HepG2 (cell line): ENCODE measurements around the gene OR9A2. TPM values are rescaled to one million over a fixed set of nuclear protein-coding genes. Genes with fewer than 3 reads are reported as not detected.

Source experiments
- ATAC-seq: fragments of 200-7000 bp; cut with Tn5 transposase; 3 replicates; pipeline ENCODE4 v1.9.1; 2020; ENCODE audit warnings: mild to moderate bottlenecking, moderate library complexity
- BruUV-seq: library from RNA; stranded (reverse); fragments of 400-500 nt; replicated peaks from 2 replicates; lab custom pipeline; 2021; lab: Mats Ljungman, UMichigan
- CTCF ChIA-PET: fragments of 300-600 bp; formaldehyde crosslinking; extraction: SDS; loops from one replicate; lab custom pipeline; 2021; ENCODE audit warnings: low total read pairs, inconsistent platforms, low intra/inter-chr PET ratio; lab: Yijun Ruan, JAX
- POLR2A ChIA-PET: fragments of 350-600 bp; sonication (Branson Sonifier 250); formaldehyde crosslinking; loops from one replicate; lab custom pipeline; 2020; ENCODE audit warnings: antibody characterized with exemption, inconsistent platforms; lab: Yijun Ruan, JAX
- DNase-seq: peaks from one replicate; pipeline ENCODE4 v3.0.0-alpha.2; 2015; ENCODE audit warnings: low spot score
- FAIRE-seq: peaks from 3 replicates; lab custom pipeline; 2011; peaks lifted over from hg19 to GRCh38; lab: Jason Lieb, UNC
- H2AFZ ChIP-seq: one replicate; pipeline ENCODE4 v1.6.1; 2011; ENCODE audit warnings: low read length, inconsistent platforms
- H3K27ac ChIP-seq: fragments of 300-600 bp; 3 replicates; pipeline ENCODE4 v1.8.0; 2011; ENCODE audit warnings: mixed run types, mild to moderate bottlenecking, mixed read lengths, low read length, inconsistent platforms; ENCODE audit not compliant: insufficient read depth; ENCODE audit errors: extremely low read length
- H3K27me3 ChIP-seq, 2 experiments: fragments of 200-600 bp in 1 of 2; 2 replicates in 1 of 2; 3 replicates in 1 of 2; pipeline versions ENCODE4 v1.6.0 to v1.8.0; 2011; ENCODE audit warnings: low read length in 2 of 2, mild to moderate bottlenecking in 2 of 2, moderate library complexity in 2 of 2, inconsistent platforms in 1 of 2; ENCODE audit not compliant: insufficient read depth in 2 of 2, control insufficient read depth in 1 of 2
- H3K36me3 ChIP-seq, 2 experiments: fragments of 200-600 bp in 1 of 2; replicated peaks in 1 of 2; 2 replicates in 1 of 2; 3 replicates in 1 of 2; pipeline versions ENCODE4 v1.5.1 to v1.8.0; 2011; ENCODE audit warnings: low read length in 2 of 2, inconsistent platforms in 1 of 2; ENCODE audit not compliant: insufficient read depth in 2 of 2, control insufficient read depth in 1 of 2
- H3K4me1 ChIP-seq: 2 replicates; pipeline ENCODE4 v1.5.1; 2012; ENCODE audit warnings: low read length, inconsistent platforms; ENCODE audit not compliant: insufficient read depth
- H3K4me2 ChIP-seq: 2 replicates; pipeline ENCODE4 v1.6.0; 2011; ENCODE audit warnings: low read depth, low read length, inconsistent platforms
- H3K4me3 ChIP-seq, 3 experiments: fragments of 200-600 bp in 1 of 3; sonication (generic), shearing (Covaris generic) in 1 of 3; replicated peaks in 1 of 3; 2 replicates each; pipeline ENCODE4 v1.5.1; 2011 to 2016; ENCODE audit warnings: low read length in 3 of 3, inconsistent platforms in 2 of 3, low read depth in 2 of 3, mild to moderate bottlenecking in 2 of 3, control low read depth in 1 of 3, mixed read lengths in 1 of 3; ENCODE audit not compliant: insufficient read depth in 1 of 3
- H3K79me2 ChIP-seq: one replicate; pipeline ENCODE4 v1.6.1; 2011; ENCODE audit warnings: low read length, inconsistent platforms; ENCODE audit not compliant: insufficient read depth
- H3K9ac ChIP-seq: 2 replicates; pipeline ENCODE4 v1.6.0; 2011; ENCODE audit warnings: mild to moderate bottlenecking, low read depth, low read length, inconsistent platforms; ENCODE audit not compliant: insufficient read depth
- H3K9me3 ChIP-seq: 2 replicates; pipeline ENCODE4 v1.5.1; 2012; ENCODE audit warnings: mild to moderate bottlenecking, low read length
- H4K20me1 ChIP-seq: 2 replicates; pipeline ENCODE4 v1.6.0; 2011; ENCODE audit warnings: inconsistent platforms, mild to moderate bottlenecking, low read length, moderate library complexity; ENCODE audit not compliant: insufficient read depth
- DNMT3B ChIP-seq: conservative IDR thresholded peaks from 2 replicates; pipeline ENCODE4 v1.6.1; 2016; ENCODE audit warnings: missing biosample characterization, control low read depth
- ELF1 ChIP-seq: sonication (generic); formaldehyde crosslinking; IDR thresholded peaks from 2 replicates; pipeline ENCODE4 v1.4.0; 2020; ENCODE audit warnings: missing genetic modification reagents
- ETV5 ChIP-seq: IDR thresholded peaks from 2 replicates; pipeline ENCODE4 v1.6.1; 2018; ENCODE audit warnings: missing biosample characterization, missing genetic modification reagents, inconsistent platforms, borderline replicate concordance
- HDAC2 ChIP-seq: sonication (generic); formaldehyde crosslinking; IDR thresholded peaks from 2 replicates; pipeline ENCODE4 v1.4.0; 2020; ENCODE audit warnings: missing genetic modification reagents
- KLF12 ChIP-seq: sonication (generic); formaldehyde crosslinking; IDR thresholded peaks from 2 replicates; pipeline ENCODE4 v1.4.0; 2020; ENCODE audit warnings: missing genetic modification reagents, borderline replicate concordance
- MEIS2 ChIP-seq: sonication (generic); formaldehyde crosslinking; IDR thresholded peaks from 2 replicates; pipeline ENCODE4 v1.9.0; 2021; ENCODE audit warnings: mild to moderate bottlenecking, missing genetic modification reagents
- MTF2 ChIP-seq: sonication (generic); formaldehyde crosslinking; IDR thresholded peaks from 2 replicates; pipeline ENCODE4 v1.5.0; 2020; ENCODE audit warnings: missing genetic modification reagents, borderline replicate concordance
- NFIB ChIP-seq: sonication (generic); formaldehyde crosslinking; IDR thresholded peaks from 2 replicates; pipeline ENCODE4 v1.9.0; 2021; ENCODE audit warnings: missing genetic modification reagents, mild to moderate bottlenecking, borderline replicate concordance
- PAXIP1 ChIP-seq: sonication (generic); formaldehyde crosslinking; conservative IDR thresholded peaks from 2 replicates; pipeline ENCODE4 v1.4.0; 2020; ENCODE audit warnings: mild to moderate bottlenecking, missing genetic modification reagents, moderate library complexity
- SRSF4 ChIP-seq: fragments of 200-400 bp; formaldehyde crosslinking; IDR thresholded peaks from one replicate; pipeline ENCODE4 v1.6.1; 2018; ENCODE audit warnings: mild to moderate bottlenecking, low read depth, low read length, moderate library complexity; ENCODE audit not compliant: poor library complexity, severe bottlenecking
- TEAD2 ChIP-seq: sonication (generic); formaldehyde crosslinking; IDR thresholded peaks from 2 replicates; pipeline ENCODE4 v1.9.0; 2021; ENCODE audit warnings: missing genetic modification reagents
- XBP1 ChIP-seq: sonication (generic); formaldehyde crosslinking; IDR thresholded peaks from 2 replicates; pipeline ENCODE4 v1.5.0; 2020; ENCODE audit warnings: missing genetic modification reagents
- ZNF253 ChIP-seq: sonication (generic); formaldehyde crosslinking; IDR thresholded peaks from 2 replicates; pipeline ENCODE4 v1.8.0; 2022; ENCODE audit warnings: mild to moderate bottlenecking, missing genetic modification reagents, borderline replicate concordance
- ZNF773 ChIP-seq: sonication (generic); formaldehyde crosslinking; IDR thresholded peaks from 2 replicates; pipeline ENCODE4 v1.4.0; 2020; ENCODE audit warnings: missing genetic modification reagents, borderline replicate concordance
- ZNF781 ChIP-seq: sonication (generic); formaldehyde crosslinking; IDR thresholded peaks from 2 replicates; pipeline ENCODE4 v1.5.1; 2020; ENCODE audit warnings: borderline replicate concordance, mild to moderate bottlenecking, missing genetic modification reagents; ENCODE audit errors: not compliant biosample characterization
- WGBS: methylation state at CpG from one replicate; pipeline ENCODE4 v1.1.6; 2017; ENCODE audit warnings: low lambda C conversion rate; 5-methylcytosine and 5-hydroxymethylcytosine counted together
- in situ Hi-C: cut with HindIII; loops from 2 replicates; pipeline ENCODE4 v1.10.0; 2017; ENCODE audit warnings: low pct_unique_long_range_greater_than_20kb; ENCODE audit not compliant: extremely low pct_ligation_motif_present
- intact Hi-C: fragments of 100-400 bp; cut with micrococcal nuclease; formaldehyde crosslinking; loops from one replicate; pipeline ENCODE4 v1.10.0; 2022; ENCODE audit not compliant: unreplicated experiment
- polyA plus RNA-seq, 8 experiments: library from polyadenylated mRNA; depleted of rRNA in 3 of 8; stranded (reverse) in 7 of 8; unstranded in 1 of 8; fragments of >200 nt; fragmentation: Illumina TruSeq in 4 of 8; extraction: Trizol in 4 of 8; gene quantifications; 2 replicates each; pipeline versions ENCODE4 v1.2.1 to v1.2.3, GENCODE V29; 2011 to 2016; ENCODE audit warnings: low read depth in 4 of 8, missing spikeins in 1 of 8, mixed read lengths in 1 of 8; ENCODE audit not compliant: insufficient read depth in 1 of 8
- total RNA-seq, 5 experiments: library from RNA; depleted of rRNA; stranded (reverse); fragments of >200 nt; fragmentation: Illumina TruSeq; extraction: Trizol; gene quantifications; 2 replicates each; pipeline ENCODE4 v1.2.3, GENCODE V29; 2016; ENCODE audit warnings: low read depth in 1 of 5
- TF ChIP-seq, protein P1 (sequence below): sonication (generic); formaldehyde crosslinking; conservative IDR thresholded peaks from 2 replicates; pipeline ENCODE4 v1.4.0; 2020; ENCODE audit warnings: missing genetic modification reagents
- TF ChIP-seq, protein P2 (sequence below): conservative IDR thresholded peaks from 2 replicates; pipeline ENCODE4 v1.6.1; 2018; ENCODE audit warnings: missing genetic modification reagents

OR9A2 gene
- total and polyA plus RNA-seq, 2 of the 13 experiments (the other 11 are each of a cell fraction or from before 2014, with no cell fraction given): not detected

DNA sequence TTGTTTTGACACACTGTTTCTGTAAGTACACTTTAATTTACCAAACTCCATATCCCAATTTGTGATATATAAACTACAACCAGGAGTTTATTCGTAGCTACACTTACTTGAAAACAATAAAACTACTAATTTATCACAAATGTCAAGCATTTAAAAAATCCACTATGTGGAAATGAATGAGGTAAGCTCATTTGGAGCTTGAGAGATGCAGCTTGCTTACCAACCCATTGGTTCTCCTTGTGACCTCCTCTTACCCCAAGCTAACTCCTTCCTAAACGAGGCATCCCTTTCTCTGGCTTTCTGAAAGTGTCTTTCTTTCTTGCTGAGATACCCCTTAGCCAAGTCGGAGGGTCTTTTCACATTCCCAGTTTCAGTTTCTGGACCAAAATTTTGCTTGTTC lies 27.7 kb upstream of the OR9A2 start:
- Histone ChIP-seq H3K9me3 (no peaks in the 10 kb centered on the region), H4K20me1 (no peaks in the 10 kb centered on the region), H3K9ac (no peak overlapping the region), H3K4me1 (no peaks in the 10 kb centered on the region), H3K4me3 (no peak overlapping the region), H3K27ac (no peak overlapping the region), H3K79me2 (no peaks in the 10 kb centered on the region), H3K27me3 (no peaks in the 10 kb centered on the region; a peak in 1 of 5 replicates), H3K36me3 (no peaks in the 10 kb centered on the region), H3K4me2 (no peak overlapping the region), H2AFZ (no peak overlapping the region)
- 0% methylated on average over 3 of the region's 3 CpGs for WGBS
- ATAC-seq (no peak), DNase-seq (no peak), FAIRE-seq (no peak)
- ChIA-PET POLR2A (no interaction called here), CTCF (no interaction called here)
- intact Hi-C loops: no loop called here
- in situ Hi-C loops: no loop called here
- BruUV-seq: no TSS peak
- TF ChIP-seq SRSF4: no peak
- TF ChIP-seq, protein P1, sequence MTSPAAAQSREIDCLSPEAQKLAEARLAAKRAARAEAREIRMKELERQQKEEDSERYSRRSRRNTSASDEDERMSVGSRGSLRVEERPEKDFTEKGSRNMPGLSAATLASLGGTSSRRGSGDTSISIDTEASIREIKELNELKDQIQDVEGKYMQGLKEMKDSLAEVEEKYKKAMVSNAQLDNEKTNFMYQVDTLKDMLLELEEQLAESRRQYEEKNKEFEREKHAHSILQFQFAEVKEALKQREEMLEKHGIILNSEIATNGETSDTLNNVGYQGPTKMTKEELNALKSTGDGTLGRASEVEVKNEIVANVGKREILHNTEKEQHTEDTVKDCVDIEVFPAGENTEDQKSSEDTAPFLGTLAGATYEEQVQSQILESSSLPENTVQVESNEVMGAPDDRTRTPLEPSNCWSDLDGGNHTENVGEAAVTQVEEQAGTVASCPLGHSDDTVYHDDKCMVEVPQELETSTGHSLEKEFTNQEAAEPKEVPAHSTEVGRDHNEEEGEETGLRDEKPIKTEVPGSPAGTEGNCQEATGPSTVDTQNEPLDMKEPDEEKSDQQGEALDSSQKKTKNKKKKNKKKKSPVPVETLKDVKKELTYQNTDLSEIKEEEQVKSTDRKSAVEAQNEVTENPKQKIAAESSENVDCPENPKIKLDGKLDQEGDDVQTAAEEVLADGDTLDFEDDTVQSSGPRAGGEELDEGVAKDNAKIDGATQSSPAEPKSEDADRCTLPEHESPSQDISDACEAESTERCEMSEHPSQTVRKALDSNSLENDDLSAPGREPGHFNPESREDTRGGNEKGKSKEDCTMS (CRISPR knock-in tag): no peak
- no peak for TF ChIP-seq ELF1 (CRISPR knock-in tag)
- TF ChIP-seq NFIB: no peak
- no peak for TF ChIP-seq KLF12 (CRISPR knock-in tag)
- TF ChIP-seq PAXIP1: no peak
- TF ChIP-seq, protein P2, sequence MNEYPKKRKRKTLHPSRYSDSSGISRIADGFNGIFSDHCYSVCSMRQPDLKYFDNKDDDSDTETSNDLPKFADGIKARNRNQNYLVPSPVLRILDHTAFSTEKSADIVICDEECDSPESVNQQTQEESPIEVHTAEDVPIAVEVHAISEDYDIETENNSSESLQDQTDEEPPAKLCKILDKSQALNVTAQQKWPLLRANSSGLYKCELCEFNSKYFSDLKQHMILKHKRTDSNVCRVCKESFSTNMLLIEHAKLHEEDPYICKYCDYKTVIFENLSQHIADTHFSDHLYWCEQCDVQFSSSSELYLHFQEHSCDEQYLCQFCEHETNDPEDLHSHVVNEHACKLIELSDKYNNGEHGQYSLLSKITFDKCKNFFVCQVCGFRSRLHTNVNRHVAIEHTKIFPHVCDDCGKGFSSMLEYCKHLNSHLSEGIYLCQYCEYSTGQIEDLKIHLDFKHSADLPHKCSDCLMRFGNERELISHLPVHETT (CRISPR knock-in tag): no peak
- TF ChIP-seq DNMT3B (CRISPR knock-in tag): no peak
- TF ChIP-seq XBP1 (CRISPR knock-in tag): no peak
- no peak for TF ChIP-seq ETV5 (CRISPR knock-in tag)
- no peak for TF ChIP-seq MTF2
- no peak for TF ChIP-seq ZNF773
- TF ChIP-seq ZNF253: no peak
- TF ChIP-seq ZNF781 (CRISPR knock-in tag): no peak
- no peak for TF ChIP-seq MEIS2
- TF ChIP-seq TEAD2 (CRISPR knock-in tag): no peak
- TF ChIP-seq HDAC2 (CRISPR knock-in tag): no peak
